Omental fat pad (tissue), 4 donors: ENCODE data around the gene MRGPRX4. TPM values are rescaled to one million over a fixed set of nuclear protein-coding genes. Genes with fewer than 3 reads are reported as not detected.

Experiments
- ATAC-seq: fragments of 150-250 bp; one replicate; pipeline ENCODE4 v1.9.1; 2016; ENCODE audit warnings: mild to moderate bottlenecking, moderate library complexity; ENCODE audit not compliant: low FRiP score
- DNase-seq: peaks from one replicate; pipeline ENCODE4 v3.0.0-alpha.2; 2019; ENCODE audit warnings: low spot score
- total RNA-seq, 4 donors: library from RNA; depleted of rRNA; stranded (reverse); fragments of >200 nt; gene quantifications; one replicate each; pipeline ENCODE4 v1.1.0, GENCODE V29; 2016
- TF ChIP-seq, protein P1 (sequence below), 3 donors: fragments of 450-650 bp; IDR thresholded peaks; one replicate each; pipeline ENCODE4 v1.5.1; 2016 to 2017; ENCODE audit warnings: antibody characterized with exemption in 3 of 3, mild to moderate bottlenecking in 3 of 3, moderate library complexity in 2 of 3

The MRGPRX4 gene
- total RNA-seq, 4 donors from 2014 or later = not detected

DNA sequence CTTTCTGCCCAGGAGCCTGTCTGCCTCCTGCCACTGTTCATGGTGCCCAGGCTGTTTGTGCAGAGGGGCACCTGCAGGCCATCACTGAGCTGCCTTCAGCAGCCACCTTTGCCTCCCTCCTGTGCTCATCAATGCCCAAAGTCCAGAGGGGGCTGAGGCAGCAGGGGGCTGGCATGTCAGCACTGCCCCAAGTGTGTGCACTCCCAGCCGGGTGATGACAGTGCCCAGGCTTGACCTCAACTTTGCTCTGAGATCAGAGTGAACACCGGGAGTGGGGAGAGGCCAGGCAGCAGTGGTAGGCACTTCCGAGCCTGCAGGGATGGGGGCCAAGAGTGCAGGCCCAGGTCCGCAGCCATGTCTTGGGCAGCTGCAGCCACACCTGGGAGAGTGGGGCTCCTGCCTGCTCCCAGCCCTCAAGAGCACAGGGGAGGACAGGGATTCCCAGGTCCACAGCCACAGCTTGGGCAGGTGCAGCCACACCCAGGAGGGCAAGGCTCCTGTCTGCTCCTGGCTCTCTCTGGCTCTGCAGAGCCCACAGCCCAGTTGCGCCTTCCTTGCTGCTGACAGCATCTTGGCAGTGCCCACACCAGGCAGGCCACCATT, 48.7 kb downstream of the MRGPRX4 start:
- TF ChIP-seq, protein P1, sequence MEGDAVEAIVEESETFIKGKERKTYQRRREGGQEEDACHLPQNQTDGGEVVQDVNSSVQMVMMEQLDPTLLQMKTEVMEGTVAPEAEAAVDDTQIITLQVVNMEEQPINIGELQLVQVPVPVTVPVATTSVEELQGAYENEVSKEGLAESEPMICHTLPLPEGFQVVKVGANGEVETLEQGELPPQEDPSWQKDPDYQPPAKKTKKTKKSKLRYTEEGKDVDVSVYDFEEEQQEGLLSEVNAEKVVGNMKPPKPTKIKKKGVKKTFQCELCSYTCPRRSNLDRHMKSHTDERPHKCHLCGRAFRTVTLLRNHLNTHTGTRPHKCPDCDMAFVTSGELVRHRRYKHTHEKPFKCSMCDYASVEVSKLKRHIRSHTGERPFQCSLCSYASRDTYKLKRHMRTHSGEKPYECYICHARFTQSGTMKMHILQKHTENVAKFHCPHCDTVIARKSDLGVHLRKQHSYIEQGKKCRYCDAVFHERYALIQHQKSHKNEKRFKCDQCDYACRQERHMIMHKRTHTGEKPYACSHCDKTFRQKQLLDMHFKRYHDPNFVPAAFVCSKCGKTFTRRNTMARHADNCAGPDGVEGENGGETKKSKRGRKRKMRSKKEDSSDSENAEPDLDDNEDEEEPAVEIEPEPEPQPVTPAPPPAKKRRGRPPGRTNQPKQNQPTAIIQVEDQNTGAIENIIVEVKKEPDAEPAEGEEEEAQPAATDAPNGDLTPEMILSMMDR (IDR thresholded peaks at IDR 0.05) = no peak
- DNase-seq (no peak), ATAC-seq (no peak)

DNA sequence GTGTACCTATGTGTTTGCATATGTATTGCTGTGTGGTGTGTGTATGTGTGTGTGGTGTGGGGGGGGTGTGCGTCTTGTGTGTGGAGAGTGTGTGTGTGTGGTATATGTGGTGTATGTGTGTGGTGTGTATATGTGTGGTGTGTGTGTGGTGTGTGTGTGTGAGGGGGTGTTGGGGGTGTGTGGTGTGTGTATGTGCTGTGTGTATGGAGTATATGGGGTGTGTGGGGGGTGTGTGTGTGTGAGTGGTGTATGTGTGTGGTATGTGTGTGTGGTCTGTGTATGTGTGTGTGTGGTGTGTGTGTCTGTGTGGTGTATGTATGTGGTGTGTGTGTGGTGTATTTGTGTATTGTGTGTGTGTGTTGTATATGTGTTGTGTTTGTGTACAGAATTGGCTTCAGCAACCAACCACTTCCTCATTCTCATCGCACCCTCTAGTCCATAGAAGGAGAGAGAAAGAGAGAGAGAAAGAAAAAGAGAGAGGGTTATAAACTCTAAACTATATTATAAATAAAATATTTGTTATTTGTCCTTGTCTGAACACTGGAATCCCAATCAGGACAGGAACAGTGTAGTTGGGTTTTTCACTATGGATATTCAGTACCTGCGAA, 50.3 kb downstream of the MRGPRX4 start:
- DNase-seq (no peak), ATAC-seq (no peak)
- TF ChIP-seq, protein P1 (IDR thresholded peaks at IDR 0.05) = no peak

Other genes with a start within 250 kb of the MRGPRX4 start
- gene SERGEF, start 159.8 kb upstream of the MRGPRX4 start, total RNA-seq = 10 to 100 TPM; 18.9 to 23.9 (median 20.6) TPM
- under 1 TPM; 0.19 to 0.47 (median 0.31) TPM for gene TPH1, start 126.6 kb upstream of the MRGPRX4 start, total RNA-seq
- 10 to 100 TPM in 2 of 4 donors, 1 to 10 TPM in 2; 6.6 to 13.2 (median 9.8) TPM for gene SAAL1, start 66.8 kb upstream of the MRGPRX4 start, total RNA-seq
- not detected for gene MRGPRX3, start 40.3 kb upstream of the MRGPRX4 start, total RNA-seq
- gene SAA4, start 64.0 kb downstream of the MRGPRX4 start, total RNA-seq = 1 to 10 TPM in 1 of 4 donors, under 1 TPM in 1, not detected in 2; 0.74 to 3.2 TPM
- gene SAA2, start 75.8 kb downstream of the MRGPRX4 start, total RNA-seq = 100 to 1,000 TPM in 3 of 4 donors, 10 to 100 TPM in 1; 37.2 to 515 (median 246) TPM
- 1,000 to 10,000 TPM in 1 of 4 donors, 100 to 1,000 TPM in 3; 170 to 1,717 (median 790) TPM for gene SAA1, start 93.4 kb downstream of the MRGPRX4 start, total RNA-seq
- 10 to 100 TPM; 23.0 to 66.0 (median 24.1) TPM for gene HPS5, start 149.3 kb downstream of the MRGPRX4 start, total RNA-seq
- gene GTF2H1, start 149.7 kb downstream of the MRGPRX4 start, total RNA-seq = 10 to 100 TPM; 54.1 to 74.2 (median 70.8) TPM
- gene LDHA, start 221.7 kb downstream of the MRGPRX4 start, total RNA-seq = 100 to 1,000 TPM; 403 to 946 (median 700) TPM
- gene LDHC, start 239.5 kb downstream of the MRGPRX4 start, total RNA-seq = under 1 TPM in 2 of 4 donors, not detected in 2; 0.19 to 0.60 TPM